LNCaP clone FGC (cell line): ENCODE data around the gene HSDL1.

ENCODE experiments used
- DNase-seq: peaks from one replicate; pipeline ENCODE4 v3.0.0-alpha.2; 2011; ENCODE audit warnings: low read depth
- H3K4me3 ChIP-seq: 2 replicates; pipeline ENCODE4 v1.5.1; 2011; ENCODE audit warnings: mild to moderate bottlenecking, low read depth, low read length, control low read depth
- TF ChIP-seq, protein P1 (sequence below): IDR thresholded peaks from 2 replicates; pipeline ENCODE4 v1.5.1; 2012; ENCODE audit warnings: mild to moderate bottlenecking; ENCODE audit not compliant: control insufficient read depth, insufficient read depth; ENCODE audit errors: extremely low read depth

The HSDL1 gene

GRCh38 chr16:84161037-84161436 lies 16.1 kb upstream of the HSDL1 start:
- H3K4me3 ChIP-seq, result no peak overlapping the region
- TF ChIP-seq, protein P1, sequence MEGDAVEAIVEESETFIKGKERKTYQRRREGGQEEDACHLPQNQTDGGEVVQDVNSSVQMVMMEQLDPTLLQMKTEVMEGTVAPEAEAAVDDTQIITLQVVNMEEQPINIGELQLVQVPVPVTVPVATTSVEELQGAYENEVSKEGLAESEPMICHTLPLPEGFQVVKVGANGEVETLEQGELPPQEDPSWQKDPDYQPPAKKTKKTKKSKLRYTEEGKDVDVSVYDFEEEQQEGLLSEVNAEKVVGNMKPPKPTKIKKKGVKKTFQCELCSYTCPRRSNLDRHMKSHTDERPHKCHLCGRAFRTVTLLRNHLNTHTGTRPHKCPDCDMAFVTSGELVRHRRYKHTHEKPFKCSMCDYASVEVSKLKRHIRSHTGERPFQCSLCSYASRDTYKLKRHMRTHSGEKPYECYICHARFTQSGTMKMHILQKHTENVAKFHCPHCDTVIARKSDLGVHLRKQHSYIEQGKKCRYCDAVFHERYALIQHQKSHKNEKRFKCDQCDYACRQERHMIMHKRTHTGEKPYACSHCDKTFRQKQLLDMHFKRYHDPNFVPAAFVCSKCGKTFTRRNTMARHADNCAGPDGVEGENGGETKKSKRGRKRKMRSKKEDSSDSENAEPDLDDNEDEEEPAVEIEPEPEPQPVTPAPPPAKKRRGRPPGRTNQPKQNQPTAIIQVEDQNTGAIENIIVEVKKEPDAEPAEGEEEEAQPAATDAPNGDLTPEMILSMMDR, result no peak
- no peak for DNase-seq

- no peak for DNase-seq
- H3K4me3 ChIP-seq, result no peak overlapping the region
- TF ChIP-seq, protein P1, result no peak
Measured at GRCh38 chr16:84159800-84160199, 14.8 kb upstream of the HSDL1 start.

DNA sequence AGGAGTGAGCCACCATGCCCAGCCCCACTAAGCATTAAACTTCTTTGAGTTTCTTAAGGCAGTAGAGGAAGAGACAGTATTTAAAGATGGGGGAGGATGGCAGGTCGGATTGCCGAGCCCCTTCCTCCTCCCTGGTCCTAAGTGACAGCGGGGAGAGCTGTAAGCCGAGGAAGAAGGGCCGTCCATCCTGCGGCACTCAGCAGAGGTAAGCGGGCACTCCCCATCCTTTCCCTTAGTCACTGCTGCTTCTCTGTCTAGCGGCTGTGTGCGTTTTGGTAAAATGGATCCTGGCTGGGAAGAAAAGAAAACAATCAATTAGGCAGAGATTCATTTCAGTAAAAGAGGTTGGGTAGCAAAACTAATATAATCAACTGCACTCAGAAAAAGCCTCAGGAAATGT lies 14.0 kb upstream of the HSDL1 start:
- DNase-seq, result no peak
- TF ChIP-seq, protein P1, result no peak
- no peak overlapping the region for H3K4me3 ChIP-seq

DNA sequence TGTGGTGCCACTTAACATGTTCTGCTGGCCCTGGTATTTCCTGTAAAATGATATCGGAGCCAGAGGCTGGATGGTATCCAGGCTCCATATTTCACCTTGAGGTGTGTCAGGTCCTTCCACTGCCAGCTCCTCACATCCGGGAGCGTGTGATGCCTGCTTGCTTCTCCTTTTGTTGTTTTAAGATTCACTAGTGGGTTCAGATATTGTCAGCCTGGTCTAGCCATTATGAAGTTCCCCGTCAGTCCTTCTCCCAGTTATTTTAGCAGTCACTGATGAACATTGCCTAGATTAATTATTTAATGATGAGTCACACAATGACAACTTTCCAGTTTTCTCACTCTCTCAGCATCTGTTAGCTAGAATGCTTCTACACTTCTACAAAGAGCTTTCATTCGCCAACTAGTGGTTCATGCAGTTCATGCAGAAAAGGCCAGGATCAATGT lies 11.4 kb upstream of the HSDL1 start:
- TF ChIP-seq, protein P1, result no peak
- no peak overlapping the region for H3K4me3 ChIP-seq
- DNase-seq, result no peak

DNA sequence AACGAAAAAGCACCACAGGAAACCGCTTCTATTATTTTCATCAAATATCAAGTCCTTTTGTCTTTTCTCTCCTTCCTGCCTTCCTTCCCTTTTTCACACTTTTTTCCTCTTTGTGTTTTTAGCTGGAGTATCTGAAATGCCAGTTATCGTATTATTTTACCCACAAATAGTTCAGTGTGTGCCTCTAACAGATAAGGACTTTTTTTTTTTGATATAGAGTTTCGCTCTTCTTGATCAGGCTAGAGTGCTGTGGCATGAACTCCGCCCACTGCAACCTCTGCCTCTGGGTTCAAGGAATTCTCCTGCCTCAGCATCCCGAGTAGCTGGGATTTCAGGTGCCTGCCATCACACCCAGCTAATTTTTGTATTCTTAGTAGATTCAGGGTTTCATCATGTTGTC lies 10.8 kb upstream of the HSDL1 start:
- DNase-seq, result no peak
- TF ChIP-seq, protein P1, result no peak
- no peak overlapping the region for H3K4me3 ChIP-seq

DNA sequence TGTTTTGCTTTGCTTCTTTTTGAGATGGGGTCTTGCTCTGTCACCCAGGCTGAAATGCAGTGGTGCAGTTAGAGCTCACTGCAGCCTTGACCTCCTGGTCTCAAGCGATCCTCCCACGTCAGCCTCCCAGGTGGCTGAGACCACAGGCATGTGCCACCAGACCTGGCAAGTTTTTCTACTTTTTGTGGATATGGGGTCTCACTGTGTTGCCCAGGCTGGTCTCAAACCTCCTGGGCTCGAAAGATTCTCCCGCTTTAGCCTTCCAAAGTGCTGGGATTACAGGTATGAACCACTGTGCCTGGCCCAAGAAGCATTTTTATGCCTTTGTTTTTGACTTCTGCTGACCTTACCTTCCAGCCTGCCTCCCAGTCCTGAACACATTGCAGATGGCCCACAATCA lies 10.2 kb upstream of the HSDL1 start:
- TF ChIP-seq, protein P1, result no peak
- DNase-seq, result no peak
- no peak overlapping the region for H3K4me3 ChIP-seq

DNA sequence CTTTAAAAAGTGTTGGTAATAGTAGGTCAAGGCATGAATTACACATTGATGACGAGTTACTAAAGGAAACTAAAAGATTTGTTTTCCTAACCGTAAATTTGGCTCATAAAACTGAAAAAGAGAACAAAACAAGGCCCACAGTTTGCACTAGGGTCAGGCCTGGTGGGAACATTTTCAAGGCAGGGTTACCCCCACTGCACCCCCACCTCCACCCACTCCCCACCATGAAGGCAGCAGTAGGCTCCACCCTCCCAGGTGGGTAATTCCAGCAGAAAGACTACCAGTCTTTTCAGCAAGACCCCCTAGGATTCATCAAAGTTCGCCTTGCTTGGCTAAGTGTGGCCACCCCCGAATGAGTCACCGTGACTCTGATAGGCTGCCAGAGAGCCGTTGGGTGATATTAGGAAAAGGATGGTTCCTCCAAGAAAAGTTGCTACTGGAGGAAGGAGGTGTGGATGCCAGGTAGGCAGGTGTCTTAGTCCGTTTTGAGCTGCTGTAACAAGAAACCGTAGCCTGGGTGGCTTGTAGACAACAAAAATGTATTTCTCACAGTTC lies 8.8 kb upstream of the HSDL1 start:
- TF ChIP-seq, protein P1, result no peak
- DNase-seq, result no peak
- no peak overlapping the region for H3K4me3 ChIP-seq
